ENCODE measurements around the gene MRPS7.

DNA sequence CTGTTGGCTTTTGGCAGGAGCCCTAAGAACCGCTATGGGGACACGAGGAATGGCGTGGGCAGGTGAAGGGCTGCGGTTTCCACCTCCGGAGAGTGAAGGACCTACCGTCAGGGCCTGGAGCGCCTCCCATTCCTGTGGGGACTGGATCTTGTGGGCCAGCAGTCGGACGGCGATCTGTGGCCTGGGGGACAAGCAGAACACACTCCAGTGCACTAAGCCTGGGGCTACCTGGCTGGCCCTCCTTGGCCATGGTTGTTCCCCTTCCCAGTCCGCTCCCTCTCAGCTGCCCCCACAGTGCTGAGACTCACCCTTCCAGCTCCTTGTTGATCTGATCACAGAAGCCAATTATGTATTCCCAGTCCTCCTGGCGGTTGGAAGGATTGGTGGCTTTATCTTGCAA lies 15.3 kb upstream of the MRPS7 start:
- TF ChIP-seq CHD2 (IDR thresholded peaks at IDR 0.05; ENCODE audit: low read depth, low read length) = no peak
- TF ChIP-seq, protein P1, sequence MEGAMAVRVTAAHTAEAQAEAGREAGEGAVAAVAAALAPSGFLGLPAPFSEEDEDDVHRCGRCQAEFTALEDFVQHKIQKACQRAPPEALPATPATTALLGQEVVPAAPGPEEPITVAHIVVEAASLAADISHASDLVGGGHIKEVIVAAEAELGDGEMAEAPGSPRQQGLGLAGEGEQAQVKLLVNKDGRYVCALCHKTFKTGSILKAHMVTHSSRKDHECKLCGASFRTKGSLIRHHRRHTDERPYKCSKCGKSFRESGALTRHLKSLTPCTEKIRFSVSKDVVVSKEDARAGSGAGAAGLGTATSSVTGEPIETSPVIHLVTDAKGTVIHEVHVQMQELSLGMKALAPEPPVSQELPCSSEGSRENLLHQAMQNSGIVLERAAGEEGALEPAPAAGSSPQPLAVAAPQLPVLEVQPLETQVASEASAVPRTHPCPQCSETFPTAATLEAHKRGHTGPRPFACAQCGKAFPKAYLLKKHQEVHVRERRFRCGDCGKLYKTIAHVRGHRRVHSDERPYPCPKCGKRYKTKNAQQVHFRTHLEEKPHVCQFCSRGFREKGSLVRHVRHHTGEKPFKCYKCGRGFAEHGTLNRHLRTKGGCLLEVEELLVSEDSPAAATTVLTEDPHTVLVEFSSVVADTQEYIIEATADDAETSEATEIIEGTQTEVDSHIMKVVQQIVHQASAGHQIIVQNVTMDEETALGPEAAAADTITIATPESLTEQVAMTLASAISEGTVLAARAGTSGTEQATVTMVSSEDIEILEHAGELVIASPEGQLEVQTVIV (CRISPR knock-in tag; IDR thresholded peaks at IDR 0.05; ENCODE audit: borderline replicate concordance) = no peak
- no peak for TF ChIP-seq CTCF (IDR thresholded peaks at IDR 0.05 in 2 of 3, conservative IDR thresholded peaks at IDR 0.05 in 1 of 3; ENCODE audit: insufficient read depth in 2 of 3, low read depth in 1 of 3, low read length in 3 of 3)

All from K562 (cell line).